K562 (cell line): ENCODE data around the gene CDKN1B. TPM values are rescaled to one million over a fixed set of nuclear protein-coding genes. Genes with fewer than 3 reads are reported as not detected.

Experiments used
- JUNB ChIP-seq: fragments of 450-650 bp; formaldehyde crosslinking; conservative IDR thresholded peaks from 2 replicates; pipeline ENCODE4 v1.4.0; 2020; ENCODE audit warnings: mild to moderate bottlenecking
- ZNF589 ChIP-seq: fragments of 200-800 bp; sonication (Bioruptor generic); IDR thresholded peaks from 2 replicates; pipeline ENCODE4 v1.6.1; 2016; ENCODE audit warnings: low read depth, missing genetic modification characterization, missing compliant biosample characterization
- polyA plus RNA-seq, 8 experiments: library from polyadenylated mRNA; depleted of rRNA in 4 of 8; stranded (reverse) in 5 of 8; unstranded in 3 of 8; fragments of >200 nt; fragmentation: Nextera tagmentation in 2 of 8; fragmentation: Illumina TruSeq in 1 of 8; extraction: Ambion mirVana in 2 of 8; extraction: Trizol in 1 of 8; gene quantifications; 2 replicates each; pipeline versions ENCODE4 v1.2.1 to v1.2.3, GENCODE V29; 2011 to 2014; ENCODE audit warnings: inconsistent platforms in 1 of 8, missing spikeins in 1 of 8
- total RNA-seq, 7 experiments: library from RNA; depleted of rRNA in 6 of 7; stranded (reverse); fragments of >200 nt in 6 of 7; fragmentation: Illumina TruSeq in 2 of 7; extraction: Trizol in 2 of 7; gene quantifications; 2 replicates each; pipeline versions ENCODE4 v1.2.1 to v1.2.3, GENCODE V29; 2011 to 2021; ENCODE audit warnings: low replicate concordance in 1 of 7
- TF ChIP-seq, protein P1 (sequence below): sonication (generic); formaldehyde crosslinking; IDR thresholded peaks from 2 replicates; pipeline ENCODE4 v1.8.1; 2023; ENCODE audit warnings: missing genetic modification reagents, mild to moderate bottlenecking, borderline replicate concordance
- TF ChIP-seq, protein P2 (sequence below): fragments of 250-450 bp; sonication (Bioruptor Pico); IDR thresholded peaks from 2 replicates; pipeline ENCODE4 v1.8.0; 2022; ENCODE audit warnings: inconsistent platforms, mild to moderate bottlenecking, moderate library complexity, borderline replicate concordance

Gene CDKN1B
- total and polyA plus RNA-seq, 9 of the 15 experiments (the other 6 are each of a cell fraction or from before 2014, with no cell fraction given) = 2.6 to 35.2 (median 15.5) TPM

DNA sequence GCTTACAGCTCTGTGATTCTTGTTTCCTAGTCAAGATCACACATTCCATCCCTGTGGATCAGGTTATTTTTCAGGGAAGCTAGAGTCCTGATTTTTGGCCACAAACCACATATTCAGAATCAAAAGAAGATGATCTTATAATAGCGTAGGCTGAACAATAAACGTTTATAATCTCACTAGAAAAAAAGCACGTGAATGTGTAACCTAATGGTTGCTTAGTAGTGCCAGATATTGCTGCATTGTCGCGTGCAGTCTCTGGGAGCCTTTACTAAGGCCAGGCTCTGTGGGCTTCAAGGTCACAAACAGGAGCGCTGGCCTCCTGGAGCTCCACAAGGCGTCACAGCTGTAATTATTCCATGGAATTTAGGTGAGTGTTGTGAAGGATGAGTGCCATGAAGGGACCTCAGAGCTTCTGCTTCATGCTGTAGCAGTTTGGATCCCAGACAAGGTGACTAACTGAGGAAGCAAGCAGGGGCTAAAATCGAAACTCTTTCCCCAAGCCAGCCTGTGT, 17.4 kb downstream of the CDKN1B start (continued):
- TF ChIP-seq, protein P1, sequence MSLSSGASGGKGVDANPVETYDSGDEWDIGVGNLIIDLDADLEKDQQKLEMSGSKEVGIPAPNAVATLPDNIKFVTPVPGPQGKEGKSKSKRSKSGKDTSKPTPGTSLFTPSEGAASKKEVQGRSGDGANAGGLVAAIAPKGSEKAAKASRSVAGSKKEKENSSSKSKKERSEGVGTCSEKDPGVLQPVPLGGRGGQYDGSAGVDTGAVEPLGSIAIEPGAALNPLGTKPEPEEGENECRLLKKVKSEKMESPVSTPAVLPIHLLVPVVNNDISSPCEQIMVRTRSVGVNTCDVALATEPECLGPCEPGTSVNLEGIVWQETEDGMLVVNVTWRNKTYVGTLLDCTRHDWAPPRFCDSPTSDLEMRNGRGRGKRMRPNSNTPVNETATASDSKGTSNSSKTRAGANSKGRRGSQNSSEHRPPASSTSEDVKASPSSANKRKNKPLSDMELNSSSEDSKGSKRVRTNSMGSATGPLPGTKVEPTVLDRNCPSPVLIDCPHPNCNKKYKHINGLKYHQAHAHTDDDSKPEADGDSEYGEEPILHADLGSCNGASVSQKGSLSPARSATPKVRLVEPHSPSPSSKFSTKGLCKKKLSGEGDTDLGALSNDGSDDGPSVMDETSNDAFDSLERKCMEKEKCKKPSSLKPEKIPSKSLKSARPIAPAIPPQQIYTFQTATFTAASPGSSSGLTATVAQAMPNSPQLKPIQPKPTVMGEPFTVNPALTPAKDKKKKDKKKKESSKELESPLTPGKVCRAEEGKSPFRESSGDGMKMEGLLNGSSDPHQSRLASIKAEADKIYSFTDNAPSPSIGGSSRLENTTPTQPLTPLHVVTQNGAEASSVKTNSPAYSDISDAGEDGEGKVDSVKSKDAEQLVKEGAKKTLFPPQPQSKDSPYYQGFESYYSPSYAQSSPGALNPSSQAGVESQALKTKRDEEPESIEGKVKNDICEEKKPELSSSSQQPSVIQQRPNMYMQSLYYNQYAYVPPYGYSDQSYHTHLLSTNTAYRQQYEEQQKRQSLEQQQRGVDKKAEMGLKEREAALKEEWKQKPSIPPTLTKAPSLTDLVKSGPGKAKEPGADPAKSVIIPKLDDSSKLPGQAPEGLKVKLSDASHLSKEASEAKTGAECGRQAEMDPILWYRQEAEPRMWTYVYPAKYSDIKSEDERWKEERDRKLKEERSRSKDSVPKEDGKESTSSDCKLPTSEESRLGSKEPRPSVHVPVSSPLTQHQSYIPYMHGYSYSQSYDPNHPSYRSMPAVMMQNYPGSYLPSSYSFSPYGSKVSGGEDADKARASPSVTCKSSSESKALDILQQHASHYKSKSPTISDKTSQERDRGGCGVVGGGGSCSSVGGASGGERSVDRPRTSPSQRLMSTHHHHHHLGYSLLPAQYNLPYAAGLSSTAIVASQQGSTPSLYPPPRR (CRISPR knock-in tag) = no peak
- TF ChIP-seq ZNF589 (CRISPR knock-in tag) (peak; percentile 33; the same call in 1 of the 2 replicates), JUNB (CRISPR knock-in tag) (no peak)
- TF ChIP-seq, protein P2, sequence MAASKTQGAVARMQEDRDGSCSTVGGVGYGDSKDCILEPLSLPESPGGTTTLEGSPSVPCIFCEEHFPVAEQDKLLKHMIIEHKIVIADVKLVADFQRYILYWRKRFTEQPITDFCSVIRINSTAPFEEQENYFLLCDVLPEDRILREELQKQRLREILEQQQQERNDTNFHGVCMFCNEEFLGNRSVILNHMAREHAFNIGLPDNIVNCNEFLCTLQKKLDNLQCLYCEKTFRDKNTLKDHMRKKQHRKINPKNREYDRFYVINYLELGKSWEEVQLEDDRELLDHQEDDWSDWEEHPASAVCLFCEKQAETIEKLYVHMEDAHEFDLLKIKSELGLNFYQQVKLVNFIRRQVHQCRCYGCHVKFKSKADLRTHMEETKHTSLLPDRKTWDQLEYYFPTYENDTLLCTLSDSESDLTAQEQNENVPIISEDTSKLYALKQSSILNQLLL (CRISPR knock-in tag) = no peak
